ENCODE measurements around the gene ATG2A. TPM values are rescaled to one million over a fixed set of nuclear protein-coding genes. Genes with fewer than 3 reads are reported as not detected.

The ATG2A gene
- total RNA-seq, 1 donor from 2014 or later, result 7.2 TPM

DNA sequence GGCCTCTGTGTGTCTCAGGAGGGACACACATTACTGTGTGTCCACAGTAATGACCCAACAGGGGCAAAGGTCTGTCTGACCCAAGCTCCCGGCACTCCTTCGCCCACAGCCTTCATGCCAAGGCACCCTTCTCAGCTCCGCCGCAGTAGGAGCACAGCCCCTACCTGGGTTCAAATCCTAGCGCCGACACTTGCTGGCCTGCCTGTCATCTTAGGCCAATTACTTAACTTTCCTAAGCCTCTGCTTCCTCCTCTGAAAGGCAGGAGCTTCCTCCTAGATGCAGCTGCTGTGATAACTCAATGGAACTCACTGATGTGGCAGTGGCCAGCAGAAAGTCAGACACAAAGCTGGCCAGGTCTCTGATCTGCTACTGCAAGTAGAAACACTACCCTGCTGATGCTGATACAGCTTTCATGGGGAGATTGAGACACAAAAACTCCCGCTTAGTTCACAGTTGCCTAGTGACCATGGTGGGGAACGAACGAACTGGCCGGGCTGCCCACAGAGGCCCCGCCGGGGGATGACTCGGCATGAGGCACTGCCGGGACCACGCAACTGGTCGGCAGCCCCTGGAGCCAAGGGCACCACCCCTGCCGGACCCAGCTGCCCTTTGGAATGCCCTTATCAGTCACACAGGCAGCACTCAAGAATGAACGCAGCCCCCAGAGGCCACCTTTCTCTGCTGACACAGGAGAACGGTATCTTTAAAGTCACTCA, 46.7 kb downstream of the ATG2A start:
- DNase-seq (ENCODE audit: low read depth in 2 of 2), result peak; percentile 47 to 77

DNA sequence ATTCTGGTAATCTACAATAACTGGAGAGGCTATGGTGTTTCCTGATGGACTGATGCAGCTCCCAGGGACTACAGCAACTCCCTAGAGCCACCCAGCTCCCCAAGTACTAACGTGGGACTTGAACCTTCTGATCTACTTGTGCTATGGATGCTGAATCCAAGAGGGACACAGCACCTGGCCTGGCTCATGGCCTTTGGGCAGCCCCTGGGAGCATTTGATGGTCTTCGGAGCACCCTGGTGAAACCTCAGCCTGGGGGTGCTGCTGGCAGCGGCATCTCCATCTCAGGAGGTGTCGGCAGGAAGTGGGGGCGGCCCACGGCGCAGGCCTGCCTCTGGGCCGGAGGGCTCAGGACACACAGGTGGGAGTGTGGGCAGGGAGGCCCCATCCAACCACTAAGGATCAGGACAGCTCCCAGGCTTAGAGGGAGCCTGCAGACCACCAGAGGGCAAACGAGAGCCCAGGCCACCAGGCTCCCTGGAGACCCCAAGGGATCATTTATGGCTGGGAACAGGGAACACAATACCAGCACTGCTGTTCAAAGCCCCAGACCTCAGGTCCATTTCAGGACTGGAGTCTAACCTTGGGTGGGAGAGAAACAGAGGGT, 47.3 kb downstream of the ATG2A start:
- DNase-seq (ENCODE audit: low read depth in 2 of 2), result peak in 1 of 2 donors; percentile 50

DNA sequence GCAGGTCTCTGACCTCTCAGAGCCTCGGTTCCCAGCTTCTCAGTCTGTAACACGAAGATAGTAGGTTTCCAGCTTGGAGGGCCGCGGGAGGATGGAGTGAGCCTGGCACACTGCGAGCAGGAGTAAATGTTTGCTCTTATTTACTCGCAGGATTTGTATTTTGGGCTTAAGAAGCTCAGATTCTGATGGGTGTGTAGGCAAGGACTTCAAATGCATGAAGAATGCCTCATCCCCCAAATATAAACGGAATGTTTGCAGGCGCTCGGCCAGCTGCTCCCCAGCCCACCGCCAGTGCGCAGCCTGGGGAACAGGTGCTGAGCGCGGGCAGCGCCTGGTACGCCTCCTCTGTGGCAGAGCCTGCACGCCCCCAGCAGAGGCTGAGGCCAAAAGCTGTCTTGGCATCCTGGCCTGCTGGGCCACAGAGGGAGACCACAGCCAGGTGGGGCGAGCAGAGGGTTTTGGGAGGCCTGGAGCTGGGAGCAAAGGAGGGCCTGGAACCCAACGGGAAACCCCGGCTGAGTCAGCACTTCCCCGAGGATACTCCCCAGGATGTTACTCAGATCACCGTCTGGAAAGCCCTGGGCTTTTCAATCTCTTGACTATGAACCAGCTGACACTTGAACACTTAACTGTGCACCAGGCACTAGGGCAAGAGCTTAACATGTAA, 48.0 kb downstream of the ATG2A start:
- peak in 1 of 2 donors; percentile 95 for DNase-seq (ENCODE audit: low read depth in 2 of 2)

GRCh38 chr11:64867748-64868462, 49.1 kb downstream of the ATG2A start:
- DNase-seq (ENCODE audit: low read depth in 2 of 2), result no peak

GRCh38 chr11:64866173-64866491, 50.9 kb downstream of the ATG2A start:
- no peak for DNase-seq (ENCODE audit: low read depth in 2 of 2)

DNA sequence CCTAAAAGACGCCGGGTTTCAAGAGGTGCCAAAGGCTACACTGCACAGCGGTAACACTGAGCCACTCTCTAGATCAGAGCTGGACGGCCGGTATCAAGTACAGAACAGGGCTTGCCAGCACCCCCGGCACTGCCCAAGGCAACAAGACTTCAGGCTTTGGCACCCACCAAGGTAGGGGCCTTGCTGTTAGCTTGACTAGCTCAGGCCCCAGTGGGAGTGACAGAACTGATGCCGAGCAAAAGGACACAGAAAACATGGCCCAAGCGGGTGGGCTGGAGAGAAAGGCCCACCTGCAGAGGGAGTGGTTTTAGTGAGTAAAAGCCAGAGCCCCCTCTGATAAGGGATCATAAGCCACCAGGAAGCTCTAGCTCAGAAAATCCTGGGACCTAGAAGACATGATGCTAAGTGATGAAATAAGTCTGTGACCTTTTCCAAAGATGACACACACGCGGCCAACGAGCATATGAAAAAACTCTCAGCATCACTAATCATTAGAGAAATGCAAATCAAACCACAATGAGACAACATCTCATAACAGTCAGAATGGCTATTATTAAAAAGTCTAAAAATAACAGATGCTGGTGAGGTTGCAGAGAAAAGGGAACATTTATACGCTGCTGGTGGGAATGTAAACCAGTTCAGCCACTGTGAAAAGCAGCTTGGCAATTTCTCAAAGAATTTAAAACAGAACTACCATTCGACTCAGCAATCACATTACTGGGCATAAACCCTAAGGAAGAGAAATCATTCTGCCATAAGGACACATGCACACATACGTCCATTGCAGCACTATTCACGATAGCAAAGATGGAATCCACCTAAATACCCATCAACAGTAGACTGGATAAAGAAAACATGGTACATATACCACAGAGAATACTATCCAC, 51.5 kb downstream of the ATG2A start:
- no peak for DNase-seq (ENCODE audit: low read depth in 2 of 2)

DNA sequence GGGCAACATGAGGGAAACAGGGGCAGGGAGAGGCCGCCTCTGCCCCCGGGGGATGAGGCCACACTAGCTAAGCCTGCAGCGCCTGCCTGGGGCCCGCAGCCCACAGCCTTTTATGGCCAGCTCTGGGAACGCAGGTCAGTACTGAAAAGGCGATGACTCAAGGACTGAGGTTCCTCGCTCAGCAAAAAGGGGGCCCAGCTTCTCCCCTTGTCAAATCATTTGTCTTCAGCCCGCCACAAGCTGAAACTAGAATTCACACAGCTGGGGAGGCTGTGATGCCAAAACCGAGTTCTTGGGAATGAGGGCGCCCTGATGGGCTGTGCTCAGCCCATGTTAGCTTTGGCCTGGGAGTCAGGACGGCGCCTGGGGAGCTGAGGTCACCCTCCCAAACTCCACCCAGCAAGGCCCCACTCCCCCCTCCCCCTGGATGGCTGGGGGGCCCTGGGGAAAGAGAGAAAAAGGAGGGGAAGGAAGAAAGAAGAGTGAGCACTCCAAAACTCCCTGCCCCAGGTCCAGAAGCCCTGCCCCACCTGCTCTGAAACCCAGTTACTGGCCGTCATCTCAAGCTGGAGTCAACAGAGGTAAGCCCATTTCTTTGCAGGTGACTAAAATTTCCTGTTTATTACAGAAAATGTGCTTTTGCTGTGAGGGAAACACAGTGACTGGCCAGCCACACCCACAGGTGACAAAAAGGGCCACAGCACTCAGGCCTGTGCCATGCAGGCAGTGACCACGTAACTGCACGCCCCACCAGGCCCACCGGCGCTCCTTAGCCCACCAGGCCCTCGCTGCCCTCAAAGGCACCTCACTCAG, 52.3 kb downstream of the ATG2A start:
- DNase-seq (ENCODE audit: low read depth in 2 of 2), result no peak

- DNase-seq (ENCODE audit: low read depth in 2 of 2), result no peak
Measured at GRCh38 chr11:64864135-64864472, 52.9 kb downstream of the ATG2A start.

GRCh38 chr11:64863391-64864060, 53.5 kb downstream of the ATG2A start:
- no peak for DNase-seq (ENCODE audit: low read depth in 2 of 2)

DNA sequence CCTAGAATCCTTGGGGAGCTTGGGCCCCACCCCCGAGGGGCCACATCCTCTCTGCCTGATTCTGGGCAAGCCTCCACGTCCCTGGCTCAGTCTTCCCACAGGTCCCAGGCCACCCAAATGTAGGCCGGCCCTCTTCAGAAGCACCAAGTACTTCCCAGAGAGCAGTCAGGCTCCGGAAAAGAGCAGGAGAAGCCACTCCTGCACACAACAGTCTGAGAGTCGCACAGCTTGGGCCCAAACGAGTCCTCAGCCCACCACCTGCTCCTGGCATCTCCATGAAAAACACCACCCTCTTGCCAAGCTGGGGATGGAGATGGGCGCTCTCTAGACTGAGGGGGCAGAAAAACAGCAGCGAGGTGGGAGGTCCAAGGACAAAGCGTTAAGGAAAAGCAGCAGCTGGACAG, 54.0 kb downstream of the ATG2A start:
- no peak for DNase-seq (ENCODE audit: low read depth in 2 of 2)

DNA sequence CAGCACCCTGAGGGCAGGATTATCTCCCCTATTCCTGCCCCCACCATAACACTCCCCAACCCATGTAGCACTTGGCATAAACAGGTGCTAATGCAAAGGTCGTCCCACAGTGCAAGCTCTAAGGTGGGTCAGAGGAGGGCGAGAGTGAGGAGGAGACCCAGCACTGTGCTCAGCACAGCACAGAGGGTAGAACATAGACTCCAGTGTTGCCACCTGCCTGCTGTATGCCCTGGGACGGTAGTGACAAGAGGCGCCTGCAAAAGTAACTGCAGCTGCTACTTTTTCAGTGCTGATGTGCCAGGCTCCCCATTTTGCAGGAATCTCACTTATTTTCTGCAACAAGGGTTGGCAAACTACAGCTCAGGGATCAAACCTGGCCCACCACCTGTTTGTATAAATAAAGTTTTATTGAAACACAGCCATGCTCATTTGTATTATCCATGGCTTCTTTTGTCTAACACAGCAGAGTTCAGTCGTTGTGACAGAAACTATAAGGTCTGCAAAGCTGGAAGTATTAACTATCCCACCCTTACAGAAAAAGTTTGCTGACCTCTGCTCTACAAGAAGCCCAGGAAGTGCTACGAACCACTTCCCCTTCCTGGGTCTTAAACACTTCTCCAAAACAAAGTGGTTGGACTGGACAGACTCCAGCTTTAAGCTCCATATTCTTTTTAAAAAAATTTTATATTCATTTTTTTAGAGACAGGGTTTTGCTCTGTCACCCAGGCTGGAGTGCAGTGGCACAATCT, 55.6 kb downstream of the ATG2A start:
- DNase-seq (ENCODE audit: low read depth in 2 of 2), result no peak

GRCh38 chr11:64859542-64860414, 57.2 kb downstream of the ATG2A start:
- DNase-seq (ENCODE audit: low read depth in 2 of 2), result no peak

GRCh38 chr11:64858467-64859263, 58.3 kb downstream of the ATG2A start:
- DNase-seq (ENCODE audit: low read depth in 2 of 2), result no peak

DNA sequence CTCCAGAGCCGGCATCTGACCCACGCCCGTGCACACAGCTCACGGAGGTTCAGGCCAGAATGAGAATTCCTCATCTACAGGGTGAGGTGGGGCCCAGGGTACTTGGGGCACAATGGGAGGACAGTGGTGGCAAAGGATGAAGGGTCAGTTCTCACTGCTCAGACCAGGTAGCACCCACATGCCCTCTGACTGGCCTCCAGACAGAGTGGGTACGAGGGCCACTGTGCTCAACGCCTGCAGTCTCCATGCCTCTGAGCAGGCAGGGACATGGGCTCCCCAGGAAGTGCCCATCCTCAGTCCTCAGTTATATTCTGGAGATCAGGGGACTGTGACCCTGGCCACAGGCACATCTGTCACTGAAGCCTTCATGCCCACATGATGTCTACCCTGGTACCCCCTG, 59.5 kb downstream of the ATG2A start:
- no peak for DNase-seq (ENCODE audit: low read depth in 2 of 2)

DNA sequence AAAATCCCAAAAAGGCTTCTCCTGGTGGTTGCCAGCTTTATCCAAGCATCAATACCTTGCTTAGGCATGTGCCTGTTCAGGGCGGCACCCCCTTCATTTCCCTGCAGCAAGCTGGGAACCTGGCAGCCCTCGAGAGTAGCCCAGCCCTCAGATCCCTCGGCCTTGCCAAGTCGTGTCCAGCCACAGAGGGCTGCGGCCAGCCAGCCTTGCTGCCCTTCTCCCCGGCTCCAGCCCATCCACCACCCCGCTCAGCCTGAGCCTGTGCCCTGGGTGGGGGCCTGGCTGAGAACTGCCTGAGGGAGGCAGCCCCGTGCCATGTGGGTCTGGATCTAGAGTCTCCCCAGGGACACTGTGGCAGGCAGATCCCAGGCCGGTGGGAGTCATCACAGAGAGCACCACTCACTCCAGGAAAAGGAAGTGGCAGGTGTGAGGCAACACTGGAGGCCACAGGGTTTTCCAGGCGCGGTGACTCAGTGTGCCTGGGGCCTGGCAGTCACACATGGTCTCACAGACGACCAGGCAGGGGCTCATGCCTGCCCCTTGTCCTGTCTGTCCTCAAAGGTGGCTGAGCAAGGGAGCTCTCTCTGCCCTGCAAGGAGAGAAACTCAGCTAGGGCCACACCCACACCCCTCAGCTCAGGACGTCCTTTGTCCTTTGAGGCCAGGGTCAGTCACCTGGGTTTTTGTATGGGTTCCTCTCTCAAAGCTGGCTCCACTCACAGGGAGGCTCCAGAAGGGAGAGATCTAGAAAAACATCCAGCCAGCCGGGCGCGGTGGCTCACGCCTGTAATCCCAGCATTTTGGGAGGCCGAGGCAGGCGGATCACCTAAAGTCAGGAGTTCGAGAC, 60.4 kb downstream of the ATG2A start:
- DNase-seq (ENCODE audit: low read depth in 2 of 2), result peak; percentile 90 to 96

GRCh38 chr11:64855596-64856304, 61.3 kb downstream of the ATG2A start:
- DNase-seq (ENCODE audit: low read depth in 2 of 2), result peak in 1 of 2 donors; percentile 11

Data from dermis microvascular lymphatic vessel endothelial cell (primary cell).